HG03565 (cell line): ENCODE data around the gene PKD1L1.
"Not testable (repeated sequence)": the region's sequence is repeated elsewhere in the genome, so short reads cannot be mapped to it uniquely, and the experiment has no call there.

Experiments used
- ATAC-seq: cut with Tn5 transposase; IDR thresholded peaks from one replicate; pipeline ENCODE4 v1.9.1; 2021; ENCODE audit warnings: mild to moderate bottlenecking, moderate library complexity; ENCODE audit not compliant: unreplicated experiment

Gene PKD1L1

GRCh38 chr7:47775238-47775637 lies 173.0 kb downstream of the PKD1L1 start:
- ATAC-seq = no peak

- no peak for ATAC-seq
These were observed 175.8 kb downstream of the PKD1L1 start for GRCh38 chr7:47772492-47772891.

GRCh38 chr7:47771990-47772360 lies 176.3 kb downstream of the PKD1L1 start:
- no peak for ATAC-seq

GRCh38 chr7:47771336-47771989 lies 176.8 kb downstream of the PKD1L1 start:
- no peak for ATAC-seq

- no peak for ATAC-seq
These were observed 182.1 kb downstream of the PKD1L1 start for GRCh38 chr7:47766126-47766525.

GRCh38 chr7:47765373-47765979 lies 182.8 kb downstream of the PKD1L1 start:
- ATAC-seq = no peak

- no peak for ATAC-seq
These were observed 183.5 kb downstream of the PKD1L1 start for GRCh38 chr7:47764746-47765145.

GRCh38 chr7:47763063-47763974 lies 184.9 kb downstream of the PKD1L1 start:
- no peak for ATAC-seq

- no peak for ATAC-seq
These were observed 185.6 kb downstream of the PKD1L1 start for GRCh38 chr7:47762746-47763062.

GRCh38 chr7:47762207-47762606 lies 186.1 kb downstream of the PKD1L1 start:
- no peak for ATAC-seq

GRCh38 chr7:47759056-47759706 lies 189.1 kb downstream of the PKD1L1 start:
- ATAC-seq = no peak

- no peak for ATAC-seq
These were observed 189.7 kb downstream of the PKD1L1 start for GRCh38 chr7:47758546-47758945.

- ATAC-seq = no peak
These were observed 190.3 kb downstream of the PKD1L1 start for GRCh38 chr7:47757921-47758411.

GRCh38 chr7:47756636-47757035 lies 191.6 kb downstream of the PKD1L1 start:
- no peak for ATAC-seq

- ATAC-seq = no peak
These were observed 193.0 kb downstream of the PKD1L1 start for GRCh38 chr7:47755248-47755647.

- not testable (repeated sequence) for ATAC-seq
These were observed 196.5 kb downstream of the PKD1L1 start for GRCh38 chr7:47751724-47752123.

- no peak for ATAC-seq
These were observed 197.2 kb downstream of the PKD1L1 start for GRCh38 chr7:47751043-47751442.

GRCh38 chr7:47748041-47748440 lies 200.2 kb downstream of the PKD1L1 start:
- no peak for ATAC-seq

GRCh38 chr7:47747160-47747559 lies 201.1 kb downstream of the PKD1L1 start:
- no peak for ATAC-seq

GRCh38 chr7:47746468-47746867 lies 201.8 kb downstream of the PKD1L1 start:
- no peak for ATAC-seq

GRCh38 chr7:47744883-47745282 lies 203.4 kb downstream of the PKD1L1 start:
- ATAC-seq = no peak
